ENCODE data around the gene HPS1.
"Not testable (repeated sequence)": the region's sequence is repeated elsewhere in the genome, so short reads cannot be mapped to it uniquely, and the experiment has no call there.

HPS1 gene

DNA sequence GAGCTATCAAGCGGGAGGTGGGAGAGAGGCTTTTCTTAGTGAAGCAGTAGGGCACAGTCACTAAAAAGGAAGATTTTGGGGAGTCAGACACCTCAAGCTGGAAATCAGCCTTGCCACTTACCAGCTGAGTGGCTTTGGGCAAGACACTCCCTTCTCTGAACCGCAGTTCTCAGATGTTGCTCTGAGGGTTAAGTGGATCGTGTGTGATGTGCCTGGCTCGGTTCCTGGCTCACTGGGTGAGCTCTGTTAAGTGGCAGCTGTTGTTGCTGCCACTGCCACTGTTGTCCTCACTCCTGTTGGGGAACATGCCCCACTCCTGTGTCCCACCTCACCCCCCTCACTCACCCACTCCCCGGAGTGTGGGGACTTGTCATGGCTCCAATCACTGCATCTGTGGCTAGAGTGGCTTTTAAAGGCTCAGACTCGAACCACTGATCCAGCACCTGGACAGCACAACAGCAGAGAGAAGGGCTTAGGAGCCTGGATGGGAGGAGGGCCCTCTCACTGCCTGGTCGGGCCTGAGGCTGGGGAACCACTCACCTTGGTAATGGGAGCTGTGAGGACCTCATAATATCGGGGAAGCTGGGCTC, 51.8 kb downstream of the HPS1 start:
- no peak for DNase-seq (ENCODE audit: low read depth in 1 of 2, low spot score in 1 of 2)

DNA sequence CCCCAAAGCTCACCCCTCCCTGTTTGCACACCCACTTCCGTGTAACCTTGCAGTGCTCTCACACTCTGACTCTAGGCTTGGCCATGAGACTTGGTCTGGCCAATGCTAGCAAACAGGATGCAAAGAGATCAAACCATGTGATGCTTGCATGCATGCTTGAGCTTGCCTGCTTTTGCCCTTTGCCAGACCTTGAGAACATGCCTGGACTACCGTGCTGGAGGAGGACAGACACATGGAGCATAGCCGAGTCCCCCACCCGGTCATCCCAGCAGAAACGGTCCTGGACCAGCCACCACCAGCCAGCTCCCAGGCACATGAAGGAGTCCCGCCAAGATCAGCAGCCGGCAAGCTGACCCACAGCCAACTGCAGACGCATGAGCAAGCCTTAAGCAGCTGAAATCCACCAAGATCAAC, 55.1 kb downstream of the HPS1 start:
- no peak for DNase-seq (ENCODE audit: low read depth in 1 of 2, low spot score in 1 of 2)

DNA sequence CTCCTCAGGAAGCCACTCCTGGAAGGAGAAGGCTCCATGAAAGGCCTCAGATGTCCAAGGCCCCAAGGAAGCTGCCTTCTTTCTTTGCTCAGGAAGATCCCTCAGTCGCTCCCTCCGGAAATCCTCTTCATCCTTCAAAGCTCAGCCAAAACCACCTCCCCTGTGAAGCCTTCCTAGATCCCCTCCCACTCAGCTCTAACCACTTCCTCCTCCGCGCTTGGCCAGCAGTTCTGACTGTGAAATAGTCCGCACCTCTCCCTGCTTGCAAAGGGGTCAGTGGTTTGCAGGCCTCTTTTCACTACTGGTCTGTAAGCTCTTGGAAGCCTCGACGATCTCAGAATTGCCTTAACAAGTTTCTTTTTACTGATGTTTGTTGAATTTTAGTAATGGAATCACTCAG, 55.7 kb downstream of the HPS1 start:
- DNase-seq (ENCODE audit: low read depth in 1 of 2, low spot score in 1 of 2), result no peak

GRCh38 chr10:98390406-98390805, 56.3 kb downstream of the HPS1 start:
- DNase-seq (ENCODE audit: low read depth in 1 of 2, low spot score in 1 of 2), result no peak

DNA sequence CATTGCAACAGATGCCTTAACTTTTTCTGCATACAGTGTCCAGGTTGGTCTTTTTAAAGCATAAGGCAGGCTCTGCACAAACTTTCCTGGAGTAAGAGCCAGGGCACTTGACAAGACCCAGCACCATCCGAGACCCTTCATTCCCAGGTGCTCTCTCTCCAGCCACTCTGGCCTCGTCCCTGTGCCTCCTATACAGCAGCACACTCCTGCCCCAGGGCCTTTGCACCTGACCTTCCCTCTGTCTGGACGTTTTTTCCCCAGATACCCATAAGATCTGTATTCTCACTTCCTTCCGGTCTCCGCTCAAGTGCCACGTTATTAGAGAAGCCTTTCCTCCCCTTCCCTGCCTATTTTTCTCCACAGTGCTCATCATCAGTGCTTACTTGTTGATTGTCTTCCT, 57.3 kb downstream of the HPS1 start:
- DNase-seq (ENCODE audit: low read depth in 1 of 2, low spot score in 1 of 2), result no peak

DNA sequence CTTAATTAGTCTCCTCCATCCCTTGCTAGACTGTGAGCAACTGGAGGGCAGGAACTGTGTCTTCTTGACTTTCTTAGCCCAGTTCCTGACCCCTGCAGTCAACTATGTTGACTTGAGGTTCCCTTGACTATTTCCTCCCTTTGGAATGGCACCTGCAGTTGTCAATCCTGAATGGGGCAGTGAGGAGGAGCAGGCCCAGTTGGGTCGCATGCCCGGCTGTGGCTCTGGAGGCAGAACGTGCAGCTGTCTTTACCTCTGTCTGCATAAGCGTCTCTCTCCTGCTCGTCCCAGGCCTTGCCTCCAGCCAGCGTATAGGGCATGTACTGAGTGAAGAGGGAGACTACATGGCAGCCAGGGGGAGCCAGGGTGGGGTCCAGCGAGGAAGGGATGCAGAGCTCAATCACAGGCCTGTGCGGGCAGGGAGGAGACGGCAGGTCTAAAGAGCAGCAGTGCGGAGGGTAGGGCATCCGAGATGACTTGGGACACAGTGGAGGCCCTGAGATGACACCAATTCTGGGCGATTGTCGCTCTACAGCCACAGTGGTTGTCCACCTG, 58.6 kb downstream of the HPS1 start:
- DNase-seq (ENCODE audit: low read depth in 1 of 2, low spot score in 1 of 2), result no peak

- no peak for DNase-seq (ENCODE audit: low read depth in 1 of 2, low spot score in 1 of 2)
Observed at GRCh38 chr10:98384531-98385133, 62.1 kb downstream of the HPS1 start.

- no peak for DNase-seq (ENCODE audit: low read depth in 1 of 2, low spot score in 1 of 2)
Observed at GRCh38 chr10:98383869-98384268, 62.9 kb downstream of the HPS1 start.

GRCh38 chr10:98383134-98383667, 63.5 kb downstream of the HPS1 start:
- not testable (repeated sequence) for DNase-seq (ENCODE audit: low read depth in 1 of 2, low spot score in 1 of 2)

- DNase-seq (ENCODE audit: low read depth in 1 of 2, low spot score in 1 of 2), result no peak
Observed at GRCh38 chr10:98382691-98383101, 64.0 kb downstream of the HPS1 start.

DNA sequence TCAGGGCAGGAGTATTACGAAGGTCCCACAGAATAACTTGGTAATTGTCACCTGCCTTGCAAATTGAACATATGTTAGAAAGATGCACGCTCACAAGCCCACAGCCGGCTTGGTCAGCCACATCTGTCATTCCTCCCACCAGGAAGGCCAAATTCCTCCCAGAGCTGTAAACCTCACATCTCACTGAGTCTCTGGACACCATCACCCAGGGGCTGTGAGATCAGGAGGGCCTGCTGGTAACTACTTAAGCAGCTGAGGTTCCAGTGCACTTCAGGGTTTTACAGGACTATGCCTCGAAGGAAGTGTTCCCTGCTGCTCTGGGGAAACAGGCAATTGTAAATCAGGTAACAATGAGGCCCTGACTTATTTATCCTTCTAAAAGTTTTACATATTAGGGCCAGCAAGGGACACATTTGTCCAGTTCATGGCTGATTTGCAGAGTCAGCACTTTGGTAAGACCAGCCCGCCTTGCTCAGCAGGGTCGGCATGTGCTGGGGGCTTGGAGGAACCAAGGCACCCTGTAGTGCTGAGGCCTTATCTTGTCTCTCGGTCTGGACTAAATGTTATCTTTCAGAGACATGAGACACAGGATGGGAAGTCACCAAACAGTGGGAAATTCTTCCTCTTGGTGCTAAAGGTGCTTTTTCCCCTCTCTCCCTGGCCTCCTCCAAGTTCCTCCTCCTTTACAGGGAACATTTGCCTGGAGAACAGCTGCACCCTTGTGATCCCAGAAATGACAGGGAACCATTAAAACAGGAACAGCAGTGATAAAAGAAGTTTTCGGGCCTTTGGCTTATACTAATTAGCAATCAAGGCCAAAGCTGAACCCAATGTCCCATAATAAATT, 66.0 kb downstream of the HPS1 start:
- no peak for DNase-seq (ENCODE audit: low read depth in 1 of 2, low spot score in 1 of 2)

DNA sequence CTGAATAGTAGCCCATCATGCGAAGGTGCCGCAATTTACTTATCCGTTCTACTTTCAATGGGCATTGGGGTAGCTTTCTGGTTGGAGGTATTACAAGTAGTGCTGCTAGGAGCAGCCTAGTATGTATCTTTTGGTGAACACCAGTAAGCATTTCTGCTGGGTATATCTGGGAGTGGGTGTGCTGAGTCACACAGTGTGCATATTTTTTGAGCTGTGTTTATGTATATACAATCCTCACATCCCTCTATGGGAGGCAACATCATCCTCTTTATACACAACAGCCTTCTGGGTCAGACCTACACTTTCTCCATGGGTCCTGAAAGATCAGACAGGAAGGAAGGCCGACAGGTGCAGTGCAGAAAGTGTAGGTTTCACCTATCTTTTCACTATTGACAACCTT, 68.0 kb downstream of the HPS1 start:
- DNase-seq (ENCODE audit: low read depth in 1 of 2, low spot score in 1 of 2), result no peak

GRCh38 chr10:98377536-98377935, 69.2 kb downstream of the HPS1 start:
- no peak for DNase-seq (ENCODE audit: low read depth in 1 of 2, low spot score in 1 of 2)

GRCh38 chr10:98377001-98377400, 69.7 kb downstream of the HPS1 start:
- DNase-seq (ENCODE audit: low read depth in 1 of 2, low spot score in 1 of 2), result no peak

- DNase-seq (ENCODE audit: low read depth in 1 of 2, low spot score in 1 of 2), result no peak
Observed at GRCh38 chr10:98376485-98376884, 70.2 kb downstream of the HPS1 start.

- DNase-seq (ENCODE audit: low read depth in 1 of 2, low spot score in 1 of 2), result no peak
Observed at GRCh38 chr10:98374217-98374985, 72.3 kb downstream of the HPS1 start.

- no peak for DNase-seq (ENCODE audit: low read depth in 1 of 2, low spot score in 1 of 2)
Observed at GRCh38 chr10:98373260-98374040, 73.3 kb downstream of the HPS1 start.

- no peak for DNase-seq (ENCODE audit: low read depth in 1 of 2, low spot score in 1 of 2)
Observed at GRCh38 chr10:98370831-98371820, 75.6 kb downstream of the HPS1 start.

- no peak for DNase-seq (ENCODE audit: low read depth in 1 of 2, low spot score in 1 of 2)
Observed at GRCh38 chr10:98369801-98370200, 76.9 kb downstream of the HPS1 start.

Data from stimulated activated CD4-positive, alpha-beta T cell treated with anti-CD3 and anti-CD28 coated beads, Interleukin-15, amount 100 ng/mL, for 1 hour (primary cell).